Thoracic aorta (tissue), 2 donors: ENCODE results near the gene IGFL1. TPM values are rescaled to one million over a fixed set of nuclear protein-coding genes. Genes with fewer than 3 reads are reported as not detected.
"Not testable (repeated sequence)": the region's sequence is repeated elsewhere in the genome, so short reads cannot be mapped to it uniquely, and the experiment has no call there.

Experiments used
- ATAC-seq: fragments of 150-250 bp; one replicate; pipeline ENCODE4 v1.8.0; 2017; ENCODE audit warnings: low read depth; ENCODE audit not compliant: insufficient number of reproducible peaks, low FRiP score
- DNase-seq: peaks from one replicate; pipeline ENCODE4 v3.0.0-alpha.2; 2020; ENCODE audit warnings: low spot score
- H3K27ac ChIP-seq, 2 donors: fragments of 200-600 bp; sonication (generic); 1 replicate in 1 of 2; 2 replicates in 1 of 2; pipeline ENCODE4 v1.5.1; 2016; ENCODE audit warnings: mild to moderate bottlenecking in 2 of 2, moderate library complexity in 2 of 2
- H3K27me3 ChIP-seq: fragments of 200-600 bp; sonication (generic); replicated peaks from 2 replicates; pipeline ENCODE4 v1.6.0; 2016; ENCODE audit warnings: mild to moderate bottlenecking; ENCODE audit not compliant: insufficient read depth
- H3K36me3 ChIP-seq: fragments of 200-600 bp; sonication (generic); one replicate; pipeline ENCODE4 v1.5.1; 2016
- H3K4me1 ChIP-seq, 2 donors: fragments of 200-600 bp; sonication (generic); 1 replicate in 1 of 2; 2 replicates in 1 of 2; pipeline versions ENCODE4 v1.5.1 to v1.6.0; 2016; ENCODE audit warnings: low read depth in 2 of 2, mild to moderate bottlenecking in 1 of 2; ENCODE audit not compliant: control insufficient read depth in 1 of 2
- H3K4me3 ChIP-seq: fragments of 200-600 bp; sonication (generic); 2 replicates; pipeline ENCODE4 v1.5.1; 2016; ENCODE audit warnings: mild to moderate bottlenecking
- H3K9me3 ChIP-seq: fragments of 200-600 bp; sonication (generic); 2 replicates; pipeline ENCODE4 v1.5.1; 2016
- CTCF ChIP-seq: fragments of 200-600 bp; sonication (generic); IDR thresholded peaks from one replicate; pipeline ENCODE4 v1.5.1; 2019; ENCODE audit warnings: antibody characterized with exemption
- total RNA-seq, 2 donors: library from RNA; depleted of rRNA; stranded (reverse); fragments of >200 nt; gene quantifications; one replicate each; pipeline versions ENCODE4 v1.1.0 to v1.2.3, GENCODE V29; 2016

Gene IGFL1
- total RNA-seq, 2 donors from 2014 or later: not detected

GRCh38 chr19:46269101-46269500 lies 39.6 kb downstream of the IGFL1 start:
- no peak overlapping the region for H3K4me3 ChIP-seq
- no peak overlapping the region for H3K27ac ChIP-seq
- no peak for TF ChIP-seq CTCF
- no peaks in the 10 kb centered on the region for H3K36me3 ChIP-seq
- ATAC-seq (no peak), DNase-seq (no peak)
- H3K9me3 ChIP-seq: no peaks in the 10 kb centered on the region
- no peaks in the 10 kb centered on the region for H3K27me3 ChIP-seq
- peaks cover 0 to 8% of the 10 kb centered on the region in 2 donors for H3K4me1 ChIP-seq

GRCh38 chr19:46270521-46271256 lies 41.1 kb downstream of the IGFL1 start:
- ATAC-seq: no peak
- no peaks in the 10 kb centered on the region for H3K36me3 ChIP-seq
- peaks cover 0 to 8% of the 10 kb centered on the region in 2 donors for H3K4me1 ChIP-seq
- H3K4me3 ChIP-seq: no peak overlapping the region
- no peak overlapping the region for H3K27ac ChIP-seq
- no peaks in the 10 kb centered on the region for H3K27me3 ChIP-seq
- no peak for TF ChIP-seq CTCF
- no peak for DNase-seq
- no peaks in the 10 kb centered on the region for H3K9me3 ChIP-seq

GRCh38 chr19:46271481-46272197 lies 42.1 kb downstream of the IGFL1 start:
- ATAC-seq: no peak
- no peaks in the 10 kb centered on the region for H3K27me3 ChIP-seq
- no peak overlapping the region for H3K4me3 ChIP-seq
- peaks cover 0 to 8% of the 10 kb centered on the region in 2 donors for H3K4me1 ChIP-seq
- H3K36me3 ChIP-seq: no peaks in the 10 kb centered on the region
- no peak for TF ChIP-seq CTCF
- no peak overlapping the region for H3K27ac ChIP-seq
- DNase-seq: no peak
- H3K9me3 ChIP-seq: no peaks in the 10 kb centered on the region

GRCh38 chr19:46273931-46274330 lies 44.4 kb downstream of the IGFL1 start:
- not testable (repeated sequence) for H3K36me3 ChIP-seq, H3K4me1 ChIP-seq, H3K9me3 ChIP-seq, DNase-seq, ATAC-seq, H3K27me3 ChIP-seq, H3K27ac ChIP-seq, H3K4me3 ChIP-seq

- no peak for ATAC-seq
- H3K9me3 ChIP-seq: no peaks in the 10 kb centered on the region
- no peaks in the 10 kb centered on the region for H3K27me3 ChIP-seq
- H3K36me3 ChIP-seq: no peaks in the 10 kb centered on the region
- no peaks in the 10 kb centered on the region for H3K4me1 ChIP-seq
- DNase-seq: no peak
- TF ChIP-seq CTCF: no peak
- no peak overlapping the region for H3K4me3 ChIP-seq
- no peak overlapping the region for H3K27ac ChIP-seq
These were observed 49.6 kb downstream of the IGFL1 start for GRCh38 chr19:46279177-46279576.

Other genes with a start within 250 kb of the IGFL1 start
- 10 to 100 TPM; 14.7 to 16.9 TPM for gene CCDC61, start 234.3 kb upstream of the IGFL1 start, total RNA-seq
- gene PGLYRP1, start 206.7 kb upstream of the IGFL1 start, total RNA-seq: not detected
- gene IGFL4, start 188.7 kb upstream of the IGFL1 start, total RNA-seq: not detected
- not detected for gene IGFL3, start 105.1 kb upstream of the IGFL1 start, total RNA-seq
- gene IGFL2, start 81.5 kb upstream of the IGFL1 start, total RNA-seq: under 1 TPM; 0.54 to 0.85 TPM
- gene HIF3A, start 67.3 kb downstream of the IGFL1 start, total RNA-seq: 100 to 1,000 TPM in 1 of 2 donors, 10 to 100 TPM in 1; 85.6 to 189 TPM
- gene PPP5C, start 117.3 kb downstream of the IGFL1 start, total RNA-seq: 100 to 1,000 TPM in 1 of 2 donors, 10 to 100 TPM in 1; 60.6 to 107 TPM
- gene CCDC8, start 183.8 kb downstream of the IGFL1 start, total RNA-seq: 10 to 100 TPM; 22.6 to 23.0 TPM
- 1 to 10 TPM; 1.2 to 5.2 TPM for gene PNMA8C, start 199.2 kb downstream of the IGFL1 start, total RNA-seq
- 10 to 100 TPM in 1 of 2 donors, 1 to 10 TPM in 1; 5.1 to 14.6 TPM for gene PNMA8A, start 241.8 kb downstream of the IGFL1 start, total RNA-seq